ENCODE results near the gene EXOC3L2.

DNA sequence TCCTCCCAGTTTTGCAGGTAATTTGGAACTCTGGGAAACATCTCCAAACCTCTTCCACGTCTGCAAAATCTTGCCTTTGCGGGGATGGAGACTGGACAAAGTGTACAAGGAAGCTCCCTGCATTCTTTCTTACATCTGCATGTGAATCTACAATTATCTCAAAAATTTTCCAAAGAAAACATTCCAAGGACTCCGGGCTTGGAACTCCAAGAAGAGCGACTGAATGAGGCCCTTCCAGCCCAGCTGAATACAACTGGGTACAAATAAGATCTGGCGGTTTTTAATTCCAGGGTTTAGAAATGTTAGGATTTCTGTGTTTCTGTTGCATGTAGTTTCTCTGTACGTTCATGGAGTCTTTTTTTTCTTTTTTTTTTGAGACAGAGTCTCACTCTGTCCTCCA is 28.5 kb downstream of the EXOC3L2 start:
- TF ChIP-seq, protein P1, sequence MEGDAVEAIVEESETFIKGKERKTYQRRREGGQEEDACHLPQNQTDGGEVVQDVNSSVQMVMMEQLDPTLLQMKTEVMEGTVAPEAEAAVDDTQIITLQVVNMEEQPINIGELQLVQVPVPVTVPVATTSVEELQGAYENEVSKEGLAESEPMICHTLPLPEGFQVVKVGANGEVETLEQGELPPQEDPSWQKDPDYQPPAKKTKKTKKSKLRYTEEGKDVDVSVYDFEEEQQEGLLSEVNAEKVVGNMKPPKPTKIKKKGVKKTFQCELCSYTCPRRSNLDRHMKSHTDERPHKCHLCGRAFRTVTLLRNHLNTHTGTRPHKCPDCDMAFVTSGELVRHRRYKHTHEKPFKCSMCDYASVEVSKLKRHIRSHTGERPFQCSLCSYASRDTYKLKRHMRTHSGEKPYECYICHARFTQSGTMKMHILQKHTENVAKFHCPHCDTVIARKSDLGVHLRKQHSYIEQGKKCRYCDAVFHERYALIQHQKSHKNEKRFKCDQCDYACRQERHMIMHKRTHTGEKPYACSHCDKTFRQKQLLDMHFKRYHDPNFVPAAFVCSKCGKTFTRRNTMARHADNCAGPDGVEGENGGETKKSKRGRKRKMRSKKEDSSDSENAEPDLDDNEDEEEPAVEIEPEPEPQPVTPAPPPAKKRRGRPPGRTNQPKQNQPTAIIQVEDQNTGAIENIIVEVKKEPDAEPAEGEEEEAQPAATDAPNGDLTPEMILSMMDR (IDR thresholded peaks at IDR 0.05 in 2 of 3, conservative IDR thresholded peaks at IDR 0.05 in 1 of 3; ENCODE audit: control insufficient read depth in 2 of 3, extremely low read depth in 1 of 3, insufficient read depth in 1 of 3, low read depth in 3 of 3, low read length in 3 of 3): no peak
- TF ChIP-seq POLR2A (IDR thresholded peaks at IDR 0.05; ENCODE audit: low read depth, low read length) (no peak), EP300 (IDR thresholded peaks at IDR 0.05; ENCODE audit: borderline replicate concordance in 1 of 2, control insufficient read depth in 1 of 2, low read depth in 2 of 2, low read length in 2 of 2) (no peak), ETV6 (conservative IDR thresholded peaks at IDR 0.05 in 1 of 2, IDR thresholded peaks at IDR 0.05 in 1 of 2; ENCODE audit: borderline replicate concordance in 1 of 2, low read depth in 1 of 2) (no peak), NR2C1 (IDR thresholded peaks at IDR 0.05) (no peak), NFYB (IDR thresholded peaks at IDR 0.05; ENCODE audit: insufficient read depth, low read depth, low read length) (no peak)
- TF ChIP-seq, protein P2, sequence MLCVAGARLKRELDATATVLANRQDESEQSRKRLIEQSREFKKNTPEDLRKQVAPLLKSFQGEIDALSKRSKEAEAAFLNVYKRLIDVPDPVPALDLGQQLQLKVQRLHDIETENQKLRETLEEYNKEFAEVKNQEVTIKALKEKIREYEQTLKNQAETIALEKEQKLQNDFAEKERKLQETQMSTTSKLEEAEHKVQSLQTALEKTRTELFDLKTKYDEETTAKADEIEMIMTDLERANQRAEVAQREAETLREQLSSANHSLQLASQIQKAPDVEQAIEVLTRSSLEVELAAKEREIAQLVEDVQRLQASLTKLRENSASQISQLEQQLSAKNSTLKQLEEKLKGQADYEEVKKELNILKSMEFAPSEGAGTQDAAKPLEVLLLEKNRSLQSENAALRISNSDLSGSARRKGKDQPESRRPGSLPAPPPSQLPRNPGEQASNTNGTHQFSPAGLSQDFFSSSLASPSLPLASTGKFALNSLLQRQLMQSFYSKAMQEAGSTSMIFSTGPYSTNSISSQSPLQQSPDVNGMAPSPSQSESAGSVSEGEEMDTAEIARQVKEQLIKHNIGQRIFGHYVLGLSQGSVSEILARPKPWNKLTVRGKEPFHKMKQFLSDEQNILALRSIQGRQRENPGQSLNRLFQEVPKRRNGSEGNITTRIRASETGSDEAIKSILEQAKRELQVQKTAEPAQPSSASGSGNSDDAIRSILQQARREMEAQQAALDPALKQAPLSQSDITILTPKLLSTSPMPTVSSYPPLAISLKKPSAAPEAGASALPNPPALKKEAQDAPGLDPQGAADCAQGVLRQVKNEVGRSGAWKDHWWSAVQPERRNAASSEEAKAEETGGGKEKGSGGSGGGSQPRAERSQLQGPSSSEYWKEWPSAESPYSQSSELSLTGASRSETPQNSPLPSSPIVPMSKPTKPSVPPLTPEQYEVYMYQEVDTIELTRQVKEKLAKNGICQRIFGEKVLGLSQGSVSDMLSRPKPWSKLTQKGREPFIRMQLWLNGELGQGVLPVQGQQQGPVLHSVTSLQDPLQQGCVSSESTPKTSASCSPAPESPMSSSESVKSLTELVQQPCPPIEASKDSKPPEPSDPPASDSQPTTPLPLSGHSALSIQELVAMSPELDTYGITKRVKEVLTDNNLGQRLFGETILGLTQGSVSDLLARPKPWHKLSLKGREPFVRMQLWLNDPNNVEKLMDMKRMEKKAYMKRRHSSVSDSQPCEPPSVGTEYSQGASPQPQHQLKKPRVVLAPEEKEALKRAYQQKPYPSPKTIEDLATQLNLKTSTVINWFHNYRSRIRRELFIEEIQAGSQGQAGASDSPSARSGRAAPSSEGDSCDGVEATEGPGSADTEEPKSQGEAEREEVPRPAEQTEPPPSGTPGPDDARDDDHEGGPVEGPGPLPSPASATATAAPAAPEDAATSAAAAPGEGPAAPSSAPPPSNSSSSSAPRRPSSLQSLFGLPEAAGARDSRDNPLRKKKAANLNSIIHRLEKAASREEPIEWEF (IDR thresholded peaks at IDR 0.05; ENCODE audit: insufficient replicate concordance, low read depth, low read length): no peak

All from GM12878 (cell line).